Mesendoderm (in vitro differentiated cells): ENCODE results near the gene PSMD4. TPM values are rescaled to one million over a fixed set of nuclear protein-coding genes. Genes with fewer than 3 reads are reported as not detected.

Experiments
- DNase-seq: peaks from one replicate; pipeline ENCODE4 v3.0.0; 2013
- H2AK5ac ChIP-seq: 2 replicates; pipeline ENCODE4 v1.6.1; 2013; ENCODE audit warnings: low read length, inconsistent platforms
- H2BK120ac ChIP-seq: 2 replicates; pipeline ENCODE4 v1.6.1; 2013; ENCODE audit warnings: low read depth, mild to moderate bottlenecking, low read length, moderate library complexity, mixed read lengths
- H2BK15ac ChIP-seq: replicated peaks from 2 replicates; pipeline ENCODE4 v1.6.1; 2013; ENCODE audit warnings: low read depth, mild to moderate bottlenecking, moderate library complexity
- H2BK5ac ChIP-seq: 2 replicates; pipeline ENCODE4 v1.6.1; 2013; ENCODE audit warnings: low read length, inconsistent platforms
- H3K18ac ChIP-seq: 2 replicates; pipeline ENCODE4 v1.6.1; 2013; ENCODE audit warnings: mild to moderate bottlenecking, low read length, mixed read lengths
- H3K23ac ChIP-seq: one replicate; pipeline ENCODE4 v1.6.1; 2013; ENCODE audit warnings: low read length
- H3K27ac ChIP-seq: 2 replicates; pipeline ENCODE4 v1.5.1; 2013; ENCODE audit warnings: low read depth, mild to moderate bottlenecking, inconsistent platforms, low read length, moderate library complexity
- H3K27me3 ChIP-seq: 2 replicates; pipeline ENCODE4 v1.6.1; 2013; ENCODE audit warnings: low read length, control low read depth, mild to moderate bottlenecking, inconsistent platforms; ENCODE audit not compliant: insufficient read depth, poor library complexity
- H3K36me3 ChIP-seq: 2 replicates; pipeline ENCODE4 v1.6.1; 2013; ENCODE audit warnings: low read length, inconsistent platforms; ENCODE audit not compliant: control insufficient read depth, insufficient read depth
- H3K4ac ChIP-seq: one replicate; pipeline ENCODE4 v1.6.1; 2013; ENCODE audit warnings: low read depth, mild to moderate bottlenecking, low read length, moderate library complexity
- H3K4me1 ChIP-seq: 2 replicates; pipeline ENCODE4 v1.6.1; 2013; ENCODE audit warnings: low read depth, low read length, inconsistent platforms; ENCODE audit not compliant: control insufficient read depth
- H3K4me2 ChIP-seq: 2 replicates; pipeline ENCODE4 v1.6.1; 2013; ENCODE audit warnings: low read length
- H3K4me3 ChIP-seq: 2 replicates; pipeline ENCODE4 v1.5.1; 2013; ENCODE audit warnings: mild to moderate bottlenecking, low read length
- H3K56ac ChIP-seq: one replicate; pipeline ENCODE4 v1.6.1; 2013; ENCODE audit warnings: low read length
- H3K79me1 ChIP-seq: 2 replicates; pipeline ENCODE4 v1.6.1; 2013; ENCODE audit warnings: low read length, inconsistent platforms
- H3K79me2 ChIP-seq: 2 replicates; pipeline ENCODE4 v1.6.1; 2013; ENCODE audit warnings: mild to moderate bottlenecking, low read length; ENCODE audit not compliant: control insufficient read depth, insufficient read depth
- H3K9ac ChIP-seq: 2 replicates; pipeline ENCODE4 v1.6.1; 2013; ENCODE audit warnings: low read length, inconsistent platforms
- H4K5ac ChIP-seq: one replicate; pipeline ENCODE4 v1.6.1; 2013; ENCODE audit warnings: low read length
- H4K8ac ChIP-seq: one replicate; pipeline ENCODE4 v1.6.1; 2013; ENCODE audit warnings: low read depth, mild to moderate bottlenecking, control low read depth, low read length, moderate library complexity
- WGBS: extraction: QIAGEN DNeasy Blood & Tissue Kit; methylation state at CpG from one replicate; pipeline ENCODE4 v1.1.7; 2013; ENCODE audit warnings: low lambda C conversion rate, missing lambda C conversion rate; ENCODE audit not compliant: insufficient coverage; ENCODE audit errors: extremely low coverage; 5-methylcytosine and 5-hydroxymethylcytosine counted together
- small RNA-seq: library from polyadenylated mRNA; stranded (forward); fragments of <200 nt; extraction: miRNeasy Mini kit (QIAGEN cat#:217004); gene quantifications from one replicate; pipeline ENCODE3, GENCODE V24; 2013; ENCODE audit not compliant: insufficient read depth

Gene PSMD4

DNA sequence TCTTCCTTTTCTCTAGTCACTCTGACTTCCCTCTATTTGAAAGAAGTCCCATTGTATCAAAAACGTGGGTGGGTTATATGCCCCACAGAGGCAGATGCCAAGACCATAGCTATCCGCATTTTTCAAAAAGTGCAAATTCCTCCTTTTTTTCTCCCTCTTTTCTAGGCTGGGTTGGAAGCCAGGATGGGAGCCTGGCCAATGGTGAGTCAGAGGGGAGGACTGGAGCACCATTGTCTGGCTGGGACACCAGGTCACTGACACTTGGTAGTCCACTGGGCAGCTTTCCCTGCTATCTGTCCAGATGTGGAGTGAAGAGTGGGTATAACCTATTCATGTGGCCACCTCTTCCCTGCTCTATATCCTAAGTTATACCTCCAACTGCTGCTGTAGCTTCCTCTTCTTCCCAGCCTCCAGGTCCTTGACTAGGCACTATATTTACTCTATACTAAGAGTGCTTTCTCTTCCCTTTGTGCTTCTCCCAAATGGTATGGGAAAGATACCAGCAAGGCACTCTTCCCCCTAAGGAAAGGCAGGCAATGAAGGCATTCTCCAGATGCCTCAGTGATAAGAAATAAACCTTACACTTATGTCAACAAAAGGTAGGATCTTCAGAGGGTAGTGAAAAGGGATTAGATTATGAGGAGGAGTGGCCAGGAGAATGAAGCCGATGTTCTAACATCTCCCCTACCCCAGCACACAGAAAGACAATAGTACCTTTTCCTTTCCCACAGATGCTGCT, 59.8 kb downstream of the PSMD4 start:
- H3K23ac ChIP-seq: no peak overlapping the region
- H3K4ac ChIP-seq: no peak overlapping the region
- H3K36me3 ChIP-seq: peaks cover 4% of the 10 kb centered on the region
- H2BK5ac ChIP-seq: no peak overlapping the region
- DNase-seq: peak; percentile 37
- H3K18ac ChIP-seq: no peak overlapping the region
- H2BK120ac ChIP-seq: no peak overlapping the region
- no peak overlapping the region for H3K4me2 ChIP-seq
- H3K4me1 ChIP-seq: no peaks in the 10 kb centered on the region
- H4K8ac ChIP-seq: no peak overlapping the region
- H2BK15ac ChIP-seq: no peak overlapping the region
- H3K27ac ChIP-seq: no peak overlapping the region
- no peak overlapping the region for H2AK5ac ChIP-seq
- no peak overlapping the region for H3K9ac ChIP-seq
- H3K79me1 ChIP-seq: no peaks in the 10 kb centered on the region
- no peaks in the 10 kb centered on the region for H3K27me3 ChIP-seq
- no CpG with 5 or more reads among the region's 3 CpGs for WGBS
- H4K5ac ChIP-seq: no peak overlapping the region
- no peak overlapping the region for H3K56ac ChIP-seq
- no peaks in the 10 kb centered on the region for H3K79me2 ChIP-seq
- H3K4me3 ChIP-seq: no peak overlapping the region

DNA sequence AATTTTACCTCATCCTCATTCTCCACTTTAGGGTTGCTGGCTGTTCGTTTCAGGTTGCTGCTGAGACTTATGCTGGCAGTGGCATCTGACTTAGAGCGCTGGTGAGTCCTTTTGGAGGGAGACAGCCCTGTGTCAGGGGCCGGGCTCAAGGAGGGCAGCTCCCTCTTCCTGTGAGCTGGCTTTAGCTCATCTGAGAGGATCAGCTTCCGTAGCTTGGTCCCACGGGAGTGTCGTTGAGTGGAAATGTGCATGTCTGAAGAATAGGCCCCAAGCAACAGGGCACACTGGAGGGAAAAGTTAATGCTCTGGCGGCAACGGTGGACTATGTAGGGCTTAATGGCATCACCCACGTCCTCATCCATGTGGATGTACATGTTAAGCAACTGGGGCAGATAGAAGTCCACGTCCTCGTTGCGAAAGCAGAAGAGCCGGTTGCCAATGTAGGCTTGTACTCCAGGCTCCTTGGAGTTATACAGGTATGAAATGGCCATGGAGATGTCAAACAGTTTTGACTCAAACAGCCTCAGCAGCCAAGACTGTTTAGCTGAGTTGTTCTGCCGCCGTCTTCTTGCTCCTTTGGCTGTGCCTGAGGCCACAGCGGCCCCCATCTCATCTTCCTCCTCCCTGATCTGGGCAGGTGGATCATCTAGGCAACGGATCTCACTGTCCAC, 61.2 kb downstream of the PSMD4 start:
- no peak overlapping the region for H2BK5ac ChIP-seq
- peaks cover 4% of the 10 kb centered on the region for H3K36me3 ChIP-seq
- H3K4me1 ChIP-seq: no peaks in the 10 kb centered on the region
- no peak for DNase-seq
- H3K79me1 ChIP-seq: no peaks in the 10 kb centered on the region
- no peak overlapping the region for H3K4me2 ChIP-seq
- no peak overlapping the region for H3K27ac ChIP-seq
- no peak overlapping the region for H3K56ac ChIP-seq
- H3K18ac ChIP-seq: no peak overlapping the region
- H4K8ac ChIP-seq: no peak overlapping the region
- H2AK5ac ChIP-seq: no peak overlapping the region
- no peak overlapping the region for H3K4me3 ChIP-seq
- no peak overlapping the region for H4K5ac ChIP-seq
- H3K9ac ChIP-seq: no peak overlapping the region
- H2BK15ac ChIP-seq: no peak overlapping the region
- no peak overlapping the region for H3K4ac ChIP-seq
- H3K23ac ChIP-seq: no peak overlapping the region
- no peaks in the 10 kb centered on the region for H3K79me2 ChIP-seq
- H3K27me3 ChIP-seq: no peaks in the 10 kb centered on the region
- WGBS: no CpG with 5 or more reads among the region's 17 CpGs
- H2BK120ac ChIP-seq: no peak overlapping the region

Small RNA genes lying within 50 kb of the gene (small RNA-seq; reads per million reads assigned to genes)
- gene RN7SL444P: not detected
